Middle frontal gyrus (tissue), 1 donor: Measurements from ENCODE around the gene OOSP2.

Experiments
- DNase-seq: peaks from one replicate; pipeline ENCODE4 v3.0.0-alpha.2; 2015; ENCODE audit warnings: low spot score; ENCODE audit errors: extremely low spot score

The OOSP2 gene

DNA sequence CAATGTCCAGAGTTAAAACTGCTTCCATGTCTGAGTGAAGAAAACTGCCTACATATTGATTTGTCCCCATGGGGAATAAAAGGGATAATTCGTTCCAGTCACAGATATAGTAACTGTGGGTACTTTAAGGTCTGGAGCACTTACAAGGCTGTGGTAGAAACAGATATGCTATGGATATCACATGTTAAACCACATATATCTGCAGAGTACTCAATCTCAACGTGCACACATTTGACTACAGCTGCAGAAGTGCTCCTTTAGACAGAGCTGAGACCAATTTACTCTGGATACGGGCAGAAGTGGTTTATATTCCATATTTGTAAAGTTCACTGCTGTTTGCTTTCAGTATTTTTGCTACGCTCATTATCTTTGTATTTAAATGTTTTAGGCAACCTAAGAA is 38.5 kb downstream of the OOSP2 start:
- DNase-seq = no peak

DNA sequence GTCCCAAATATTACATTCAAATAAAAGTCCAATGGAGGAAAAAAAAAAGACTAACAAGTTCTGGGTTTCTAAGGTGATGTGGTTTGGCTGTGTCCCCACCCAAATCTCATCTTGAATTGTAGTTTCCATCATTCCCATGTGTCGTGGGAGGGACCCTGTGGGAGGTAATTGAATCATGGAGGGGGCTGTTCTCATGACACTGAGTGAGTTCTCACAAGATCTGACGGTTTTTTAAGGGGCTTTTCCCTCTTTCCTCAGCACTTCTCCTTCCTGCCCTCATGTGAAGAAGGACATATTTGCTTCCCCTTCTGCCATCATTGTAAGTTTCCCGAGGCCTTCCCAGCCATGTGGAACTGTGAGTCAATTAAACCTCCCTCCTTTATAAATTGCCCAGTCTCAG is 40.3 kb downstream of the OOSP2 start:
- no peak for DNase-seq

DNA sequence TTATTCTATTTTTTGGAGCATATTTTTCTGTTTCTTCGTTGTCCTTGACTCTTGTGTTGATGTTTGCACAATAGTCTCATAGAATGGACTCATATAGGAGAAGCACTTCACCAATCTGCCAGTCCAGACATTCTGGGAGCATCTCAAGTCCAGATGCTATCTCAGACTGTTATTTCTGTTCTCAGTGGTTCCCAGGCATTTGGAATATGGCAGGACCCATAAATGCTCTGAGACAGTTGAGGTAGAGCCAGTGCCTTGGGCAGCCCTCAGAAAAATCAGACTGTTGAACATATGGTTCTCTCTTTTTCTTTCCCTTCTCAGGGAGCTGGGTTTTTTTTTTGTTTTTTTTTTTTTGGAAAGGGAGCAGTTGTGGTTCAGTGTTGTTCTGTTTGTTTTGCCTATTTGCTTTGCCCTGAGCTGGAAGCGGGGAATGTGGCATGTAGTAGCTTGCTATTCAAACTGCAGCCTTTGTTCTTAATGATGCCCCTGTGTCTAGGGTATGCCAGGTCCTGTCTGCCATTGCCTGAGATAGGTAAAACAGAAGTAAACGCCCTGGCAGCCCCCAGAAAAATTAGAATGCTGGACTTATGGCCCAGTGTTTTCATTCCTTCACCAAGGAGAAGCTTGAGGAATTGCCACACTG is 44.5 kb downstream of the OOSP2 start:
- DNase-seq = no peak

DNA sequence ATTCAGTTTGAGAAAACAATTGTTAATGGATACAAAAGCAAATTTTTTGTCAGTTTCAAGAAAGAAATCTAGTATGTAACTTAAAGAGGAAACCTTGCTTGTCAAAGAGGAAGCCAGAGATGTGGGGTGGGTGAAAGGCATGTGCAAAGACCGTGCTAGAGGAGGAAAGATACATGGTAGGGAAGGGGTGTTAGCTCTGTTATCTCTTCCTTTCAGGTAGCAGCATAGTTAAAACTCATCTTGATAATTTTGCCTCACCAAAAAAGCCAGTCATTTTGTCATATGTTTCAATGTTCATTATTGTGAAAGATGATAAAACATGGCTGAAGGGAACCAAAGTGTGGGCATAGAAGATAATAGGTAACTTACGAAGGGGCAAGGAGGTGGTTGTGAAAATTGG is 45.7 kb downstream of the OOSP2 start:
- DNase-seq = no peak

DNA sequence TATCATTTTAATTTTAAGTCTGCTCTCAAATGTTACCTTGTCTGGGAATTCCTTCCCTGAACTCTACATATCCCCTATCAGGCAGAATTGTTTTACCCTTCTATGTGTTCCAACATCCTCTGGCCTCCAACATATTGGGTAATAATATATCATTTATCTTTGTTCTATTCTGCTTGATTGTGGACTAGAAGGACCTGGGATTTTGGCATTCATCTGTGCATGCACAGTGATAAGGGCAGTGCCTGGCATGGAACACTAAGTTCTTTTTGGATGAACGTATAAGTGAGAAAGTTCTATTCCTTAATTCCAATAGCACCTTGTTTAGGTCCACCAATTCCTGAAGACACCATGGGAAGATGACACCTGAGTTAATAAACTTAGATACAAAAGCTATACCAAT is 47.0 kb downstream of the OOSP2 start:
- no peak for DNase-seq

DNA sequence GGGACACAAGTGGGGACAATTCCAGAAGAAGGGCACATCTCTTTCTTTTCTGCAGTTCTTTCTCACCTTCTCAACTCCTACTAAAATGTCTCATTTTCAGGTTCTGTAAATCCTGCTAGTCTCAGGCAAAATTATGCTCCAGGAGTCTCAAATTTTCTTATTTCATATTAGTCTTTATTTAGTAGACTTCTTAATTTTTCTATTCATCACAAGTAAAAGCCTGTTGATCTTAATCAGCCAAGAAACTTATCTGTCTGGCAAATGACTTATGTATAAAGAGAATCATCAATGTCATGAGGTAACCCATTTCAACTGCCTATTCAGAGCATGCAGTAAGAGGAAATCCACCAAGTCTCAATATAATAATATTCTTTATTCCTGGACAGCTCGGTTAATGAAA is 48.2 kb downstream of the OOSP2 start, which contains the start of gene MS4A2:
MS4A2 (plus strand) TSS at position 301 of the 400 bp plus-strand sequence. CDS start 102 bp downstream, outside the sequence.
- no peak for DNase-seq

DNA sequence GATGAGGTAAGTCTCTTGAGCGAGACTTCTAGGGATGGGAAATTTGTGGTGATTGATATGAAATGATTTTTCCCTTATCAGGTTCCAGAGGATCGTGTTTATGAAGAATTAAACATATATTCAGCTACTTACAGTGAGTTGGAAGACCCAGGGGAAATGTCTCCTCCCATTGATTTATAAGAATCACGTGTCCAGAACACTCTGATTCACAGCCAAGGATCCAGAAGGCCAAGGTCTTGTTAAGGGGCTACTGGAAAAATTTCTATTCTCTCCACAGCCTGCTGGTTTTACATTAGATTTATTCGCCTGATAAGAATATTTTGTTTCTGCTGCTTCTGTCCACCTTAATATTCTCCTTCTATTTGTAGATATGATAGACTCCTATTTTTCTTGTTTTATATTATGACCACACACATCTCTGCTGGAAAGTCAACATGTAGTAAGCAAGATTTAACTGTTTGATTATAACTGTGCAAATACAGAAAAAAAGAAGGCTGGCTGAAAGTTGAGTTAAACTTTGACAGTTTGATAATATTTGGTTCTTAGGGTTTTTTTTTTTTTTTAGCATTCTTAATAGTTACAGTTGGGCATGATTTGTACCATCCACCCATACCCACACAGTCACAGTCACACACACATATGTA is 55.4 kb downstream of the OOSP2 start:
- no peak for DNase-seq

DNA sequence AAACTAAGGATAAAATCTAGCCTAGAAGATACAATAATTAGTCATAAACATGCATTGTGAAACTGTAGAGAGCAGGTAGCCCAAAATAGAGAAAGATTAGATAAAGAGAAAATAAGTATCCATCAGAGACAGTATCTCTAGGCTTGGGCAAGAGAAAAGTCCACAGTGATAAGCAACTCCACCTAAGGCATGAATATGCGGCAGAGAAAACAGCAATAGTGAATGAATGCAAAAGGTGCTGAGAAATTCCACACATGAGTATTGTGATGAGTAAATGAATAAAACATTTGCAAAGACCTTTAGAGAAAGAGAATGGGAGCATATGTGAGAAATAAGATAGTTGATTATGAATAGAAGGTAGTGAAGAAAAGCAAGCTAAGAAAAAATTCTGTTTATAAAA is 57.0 kb downstream of the OOSP2 start:
- no peak for DNase-seq
